ENCODE measurements around the gene APOBEC3G. TPM values are rescaled to one million over a fixed set of nuclear protein-coding genes. Genes with fewer than 3 reads are reported as not detected.

APOBEC3G gene
- polyA plus RNA-seq, 3 donors: 33.3 to 73.6 (median 64.5) TPM

- no peak overlapping the region for H3K27ac Mint-ChIP-seq
- TF ChIP-seq CTCF (IDR thresholded peaks at IDR 0.05): no peak
These were observed 26.4 kb downstream of the APOBEC3G start for GRCh38 chr22:39103431-39103830.

GRCh38 chr22:39106326-39106725, 29.3 kb downstream of the APOBEC3G start:
- no peak overlapping the region for H3K4me3 Mint-ChIP-seq
- DNase-seq: no peak
- Histone ChIP-seq H3K9ac (ENCODE audit: insufficient read depth, low read length, poor library complexity, severe bottlenecking) (no peak overlapping the region), H2AFZ (ENCODE audit: insufficient read depth, low read depth, low read length, poor library complexity, severe bottlenecking) (no peak overlapping the region), H3K4me2 (replicated peaks; ENCODE audit: extremely low read depth, low read length, poor library complexity, severe bottlenecking) (no peak overlapping the region), H3K79me2 (ENCODE audit: insufficient read depth, low read length) (no peaks in the 10 kb centered on the region), H4K20me1 (ENCODE audit: insufficient read depth, low read length) (no peaks in the 10 kb centered on the region), H3K36me3 (replicated peaks in 1 of 2; ENCODE audit: control insufficient read depth in 1 of 2, insufficient read depth in 2 of 2, low read length in 2 of 2) (no peaks in the 10 kb centered on the region), H3K27ac (ENCODE audit: low read depth in 1 of 2, low read length in 2 of 2) (no peak overlapping the region), H3K27me3 (ENCODE audit: control insufficient read depth in 2 of 2, insufficient read depth in 2 of 2, low read length in 2 of 2) (peaks cover 0 to 3% of the 10 kb centered on the region in 2 donors), H3K4me3 (replicated peaks in 1 of 3; ENCODE audit: low read depth in 2 of 3, low read length in 3 of 3) (no peak overlapping the region), H3K4me1 (ENCODE audit: control insufficient read depth in 1 of 2, insufficient read depth in 2 of 2, low read length in 2 of 2) (no peaks in the 10 kb centered on the region), H3K9me3 (replicated peaks in 1 of 2; ENCODE audit: control insufficient read depth in 1 of 2, insufficient read depth in 1 of 2, low read length in 2 of 2) (no peaks in the 10 kb centered on the region)
- H3K27ac Mint-ChIP-seq: no peak overlapping the region
- peaks cover 0 to 1% (median 0%) of the 10 kb centered on the region in 7 donors for H3K9me3 Mint-ChIP-seq
- peaks cover 3% of the 10 kb centered on the region for H3K4me1 Mint-ChIP-seq
- H3K36me3 Mint-ChIP-seq: no peaks in the 10 kb centered on the region
- WGBS (ENCODE audit: insufficient coverage): 94% methylated on average over 2 of the region's 2 CpGs
- TF ChIP-seq CTCF (IDR thresholded peaks at IDR 0.05): no peak
- intact Hi-C loops (cut with micrococcal nuclease): no loop called here
- H3K27me3 Mint-ChIP-seq (ENCODE audit: low read depth in 3 of 3): peaks cover 9 to 14% (median 9%) of the 10 kb centered on the region in 3 donors

More at GRCh38 chr22:39103431-39103830, 26.4 kb downstream of the APOBEC3G start:
- H3K9me3 Mint-ChIP-seq: no peaks in the 10 kb centered on the region
- H3K4me2 ChIP-seq (replicated peaks; ENCODE audit: extremely low read depth, low read length, poor library complexity, severe bottlenecking): no peak overlapping the region
- peaks cover 0 to 3% (median 2%) of the 10 kb centered on the region in 3 donors for H3K27me3 Mint-ChIP-seq (ENCODE audit: low read depth in 3 of 3)
- no peak overlapping the region for H3K9ac ChIP-seq (ENCODE audit: insufficient read depth, low read length, poor library complexity, severe bottlenecking)
- H3K4me1 Mint-ChIP-seq: no peaks in the 10 kb centered on the region
- H2AFZ ChIP-seq (ENCODE audit: insufficient read depth, low read depth, low read length, poor library complexity, severe bottlenecking): no peak overlapping the region
- H3K4me1 ChIP-seq (ENCODE audit: control insufficient read depth in 1 of 2, insufficient read depth in 2 of 2, low read length in 2 of 2): no peaks in the 10 kb centered on the region
- no peak for DNase-seq
- no peaks in the 10 kb centered on the region for H3K36me3 ChIP-seq (replicated peaks in 1 of 2; ENCODE audit: control insufficient read depth in 1 of 2, insufficient read depth in 2 of 2, low read length in 2 of 2)
- H3K9me3 ChIP-seq (replicated peaks in 1 of 2; ENCODE audit: control insufficient read depth in 1 of 2, insufficient read depth in 1 of 2, low read length in 2 of 2): no peaks in the 10 kb centered on the region
- no peak overlapping the region for H3K27ac ChIP-seq (ENCODE audit: low read depth in 1 of 2, low read length in 2 of 2)
- H3K4me3 ChIP-seq (replicated peaks in 1 of 3; ENCODE audit: low read depth in 2 of 3, low read length in 3 of 3): no peak overlapping the region
- H3K4me3 Mint-ChIP-seq: no peak overlapping the region
- H3K36me3 Mint-ChIP-seq: no peaks in the 10 kb centered on the region
- H3K27me3 ChIP-seq (ENCODE audit: control insufficient read depth in 2 of 2, insufficient read depth in 2 of 2, low read length in 2 of 2): no peaks in the 10 kb centered on the region
- no peaks in the 10 kb centered on the region for H4K20me1 ChIP-seq (ENCODE audit: insufficient read depth, low read length)
- no peaks in the 10 kb centered on the region for H3K79me2 ChIP-seq (ENCODE audit: insufficient read depth, low read length)
- no CpG with 5 or more reads among the region's 2 CpGs for WGBS (ENCODE audit: insufficient coverage)
- intact Hi-C loops (cut with micrococcal nuclease): no loop called here
